Measurements from ENCODE around the gene LSS.

The LSS gene

GRCh38 chr21:46181953-46182547 lies 46.5 kb downstream of the LSS start:
- no peaks in the 10 kb centered on the region for H3K9me2 ChIP-seq (replicated peaks; ENCODE audit: low read depth, low read length)
- no peak overlapping the region for H2AFZ ChIP-seq (ENCODE audit: low read length)
- no peaks in the 10 kb centered on the region for H3K27me3 ChIP-seq (ENCODE audit: insufficient read depth, low read length, poor library complexity, severe bottlenecking)
- H3K4me2 ChIP-seq (ENCODE audit: low read depth, low read length, poor library complexity, severe bottlenecking), result no peak overlapping the region
- H3K36me3 ChIP-seq (ENCODE audit: insufficient read depth, low read length), result no peaks in the 10 kb centered on the region
- no peak overlapping the region for H3K4me3 ChIP-seq (ENCODE audit: low read length, poor library complexity, severe bottlenecking)
- H3K9ac ChIP-seq (ENCODE audit: low read depth, low read length, poor library complexity, severe bottlenecking), result no peak overlapping the region
- no peaks in the 10 kb centered on the region for H3K79me2 ChIP-seq (ENCODE audit: insufficient read depth, low read length)
- H3K9me3 ChIP-seq (ENCODE audit: insufficient read depth, low read depth, low read length), result no peaks in the 10 kb centered on the region
- no peaks in the 10 kb centered on the region for H3F3A ChIP-seq (ENCODE audit: low read depth)
- H3K4me1 ChIP-seq (ENCODE audit: insufficient read depth, low read length, poor library complexity, severe bottlenecking), result peaks cover 22% of the 10 kb centered on the region
- no peaks in the 10 kb centered on the region for H4K20me1 ChIP-seq (ENCODE audit: insufficient read depth, low read length, poor library complexity, severe bottlenecking)
- TF ChIP-seq EZH2phosphoT487 (IDR thresholded peaks at IDR 0.05; ENCODE audit: borderline replicate concordance), result no peak
- TF ChIP-seq CTCF (conservative IDR thresholded peaks at IDR 0.05; ENCODE audit: low read length), result no peak

DNA sequence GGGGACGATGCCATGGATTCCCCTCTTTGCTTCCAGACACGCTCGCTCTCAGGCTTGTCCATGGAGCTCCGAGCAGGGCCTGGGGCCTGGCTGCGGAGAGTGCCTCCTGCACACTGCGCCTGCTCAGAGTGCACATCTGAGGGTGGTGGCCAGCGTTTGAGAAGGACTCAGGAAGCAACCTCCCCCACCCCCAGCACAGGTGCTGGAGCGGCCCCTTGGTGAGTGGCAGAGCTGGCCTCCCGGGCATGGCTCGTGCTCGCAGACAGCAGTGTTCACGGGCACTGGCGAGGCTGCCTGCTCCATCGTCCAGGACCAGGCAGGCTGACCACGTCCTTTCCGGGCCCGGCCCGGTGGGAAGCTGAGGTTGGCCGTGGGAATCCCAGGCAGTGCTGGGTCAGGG lies 47.1 kb downstream of the LSS start:
- Histone ChIP-seq H3K9ac (ENCODE audit: low read depth, low read length, poor library complexity, severe bottlenecking) (no peak overlapping the region), H2AFZ (ENCODE audit: low read length) (no peak overlapping the region), H3K9me3 (ENCODE audit: insufficient read depth, low read depth, low read length) (peaks cover under 1% of the 10 kb centered on the region; the same call in 1 of the 2 replicates), H3K9me2 (replicated peaks; ENCODE audit: low read depth, low read length) (no peaks in the 10 kb centered on the region), H3K4me3 (ENCODE audit: low read length, poor library complexity, severe bottlenecking) (no peak overlapping the region), H3K27me3 (ENCODE audit: insufficient read depth, low read length, poor library complexity, severe bottlenecking) (no peaks in the 10 kb centered on the region), H3K36me3 (ENCODE audit: insufficient read depth, low read length) (no peaks in the 10 kb centered on the region), H3K4me2 (ENCODE audit: low read depth, low read length, poor library complexity, severe bottlenecking) (no peak overlapping the region), H4K20me1 (ENCODE audit: insufficient read depth, low read length, poor library complexity, severe bottlenecking) (no peaks in the 10 kb centered on the region), H3K79me2 (ENCODE audit: insufficient read depth, low read length) (no peaks in the 10 kb centered on the region), H3F3A (ENCODE audit: low read depth) (no peaks in the 10 kb centered on the region), H3K4me1 (ENCODE audit: insufficient read depth, low read length, poor library complexity, severe bottlenecking) (peaks cover 22% of the 10 kb centered on the region)
- no peak for TF ChIP-seq CTCF (conservative IDR thresholded peaks at IDR 0.05; ENCODE audit: low read length)
- no peak for TF ChIP-seq EZH2phosphoT487 (IDR thresholded peaks at IDR 0.05; ENCODE audit: borderline replicate concordance)

DNA sequence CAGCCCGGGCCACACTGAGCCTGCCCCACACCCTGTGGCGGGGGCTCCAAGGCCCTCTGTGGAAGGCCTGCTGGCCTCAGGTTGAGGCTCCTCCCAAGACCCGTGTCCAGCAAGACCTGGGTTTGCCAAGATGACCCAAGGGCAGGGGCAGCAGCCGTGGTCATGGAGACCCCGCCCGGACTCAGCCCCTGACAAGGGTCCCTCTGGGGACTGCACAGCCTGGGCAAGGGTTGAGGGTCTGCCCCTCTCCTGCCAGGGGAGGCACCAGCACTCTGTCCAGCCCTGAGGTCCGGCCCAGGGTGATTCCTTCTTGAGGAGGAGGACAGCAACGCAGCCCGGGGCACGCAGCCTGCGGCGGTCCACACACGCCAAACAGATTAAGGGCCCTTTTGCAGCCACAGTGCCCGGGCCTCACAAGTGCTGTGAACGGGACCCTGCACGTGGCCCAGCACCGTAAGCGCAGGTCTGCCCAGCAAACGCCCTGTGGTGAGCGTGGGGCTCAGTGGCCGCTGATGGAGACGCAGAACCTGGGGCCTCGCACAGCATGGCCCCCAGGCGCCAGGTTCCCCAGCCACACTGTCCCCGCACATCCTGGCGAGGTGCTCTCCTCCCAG lies 47.7 kb downstream of the LSS start:
- Histone ChIP-seq H3F3A (ENCODE audit: low read depth) (no peaks in the 10 kb centered on the region), H3K4me3 (ENCODE audit: low read length, poor library complexity, severe bottlenecking) (no peak overlapping the region), H3K79me2 (ENCODE audit: insufficient read depth, low read length) (no peaks in the 10 kb centered on the region), H3K4me2 (ENCODE audit: low read depth, low read length, poor library complexity, severe bottlenecking) (no peak overlapping the region), H3K27me3 (ENCODE audit: insufficient read depth, low read length, poor library complexity, severe bottlenecking) (no peaks in the 10 kb centered on the region), H3K36me3 (ENCODE audit: insufficient read depth, low read length) (no peaks in the 10 kb centered on the region), H3K9me2 (replicated peaks; ENCODE audit: low read depth, low read length) (no peaks in the 10 kb centered on the region), H3K9ac (ENCODE audit: low read depth, low read length, poor library complexity, severe bottlenecking) (no peak overlapping the region), H3K9me3 (ENCODE audit: insufficient read depth, low read depth, low read length) (peaks cover 6% of the 10 kb centered on the region; the same call in 1 of the 2 replicates), H2AFZ (ENCODE audit: low read length) (no peak overlapping the region), H4K20me1 (ENCODE audit: insufficient read depth, low read length, poor library complexity, severe bottlenecking) (no peaks in the 10 kb centered on the region), H3K4me1 (ENCODE audit: insufficient read depth, low read length, poor library complexity, severe bottlenecking) (peaks cover 22% of the 10 kb centered on the region)
- no peak for TF ChIP-seq EZH2phosphoT487 (IDR thresholded peaks at IDR 0.05; ENCODE audit: borderline replicate concordance)
- TF ChIP-seq CTCF (conservative IDR thresholded peaks at IDR 0.05; ENCODE audit: low read length), result no peak
